Cerebellar cortex (tissue), 1 donor: ENCODE data around the gene HIPK3.
"Not testable (repeated sequence)": the region's sequence is repeated elsewhere in the genome, so short reads cannot be mapped to it uniquely, and the experiment has no call there.

Experiments
- DNase-seq: peaks from one replicate; pipeline ENCODE4 v3.0.0-alpha.2; 2015; ENCODE audit warnings: low spot score

HIPK3 gene

GRCh38 chr11:33257160-33257896 lies at the start of gene HIPK3:
TSS of gene HIPK3 (plus strand) at chr11:33257381.
- DNase-seq, result peak; percentile 72

GRCh38 chr11:33207408-33207985 lies 49.7 kb upstream of the HIPK3 start:
- no peak for DNase-seq

GRCh38 chr11:33208150-33208549 lies 49.0 kb upstream of the HIPK3 start:
- DNase-seq, result no peak

- DNase-seq, result no peak
Measured at GRCh38 chr11:33211153-33211552, 46.0 kb upstream of the HIPK3 start.

GRCh38 chr11:33211580-33211979 lies 45.6 kb upstream of the HIPK3 start:
- no peak for DNase-seq

GRCh38 chr11:33214187-33214586 lies 43.0 kb upstream of the HIPK3 start:
- no peak for DNase-seq

- no peak for DNase-seq
Measured at GRCh38 chr11:33214767-33215166, 42.4 kb upstream of the HIPK3 start.

GRCh38 chr11:33216676-33217075 lies 40.5 kb upstream of the HIPK3 start:
- not testable (repeated sequence) for DNase-seq

GRCh38 chr11:33222052-33222750 lies 35.0 kb upstream of the HIPK3 start:
- no peak for DNase-seq

- DNase-seq, result no peak
Measured at GRCh38 chr11:33225371-33225770, 31.8 kb upstream of the HIPK3 start.

GRCh38 chr11:33227578-33228261 lies 29.5 kb upstream of the HIPK3 start:
- DNase-seq, result no peak

GRCh38 chr11:33234397-33235190 lies 22.6 kb upstream of the HIPK3 start:
- DNase-seq, result no peak

- no peak for DNase-seq
Measured at GRCh38 chr11:33237039-33237597, 20.1 kb upstream of the HIPK3 start.

- no peak for DNase-seq
Measured at GRCh38 chr11:33242575-33242974, 14.6 kb upstream of the HIPK3 start.

- not testable (repeated sequence) for DNase-seq
Measured at GRCh38 chr11:33243654-33244053, 13.5 kb upstream of the HIPK3 start.

- no peak for DNase-seq
Measured at GRCh38 chr11:33248416-33248971, 8.7 kb upstream of the HIPK3 start.

GRCh38 chr11:33256031-33256812 lies 959 bp upstream of the HIPK3 start:
- DNase-seq, result peak; percentile 41

GRCh38 chr11:33256813-33257159 lies 395 bp upstream of the HIPK3 start:
- no peak for DNase-seq

GRCh38 chr11:33257897-33258630 lies 883 bp downstream of the HIPK3 start:
- peak; percentile 69 for DNase-seq
